H1 (cell line): ENCODE results near the gene BMX. TPM values are rescaled to one million over a fixed set of nuclear protein-coding genes. Genes with fewer than 3 reads are reported as not detected.

Experiments
- CTCF ChIA-PET: fragments of 300-600 bp; sonication (Branson Sonifier 250); formaldehyde crosslinking; loops from one replicate; lab custom pipeline; 2021; ENCODE audit not compliant: partially characterized antibody; lab: Charles Lee
- POLR2A ChIA-PET: fragments of 300-600 bp; sonication (Branson Sonifier 250); formaldehyde crosslinking; loops from one replicate; lab custom pipeline; 2021; ENCODE audit warnings: inconsistent platforms; ENCODE audit not compliant: partially characterized antibody; lab: Charles Lee
- DNase-seq, 2 experiments: peaks; one replicate each; pipeline versions ENCODE4 v3.0.0 to v3.0.0-alpha.2; 2010 to 2022; ENCODE audit warnings: low spot score in 2 of 2, low read depth in 1 of 2, mixed read lengths in 1 of 2
- FAIRE-seq: peaks from 2 replicates; lab custom pipeline; 2011; peaks lifted over from hg19 to GRCh38; lab: Jason Lieb, UNC
- H2AFZ ChIP-seq: 2 replicates; pipeline ENCODE4 v1.8.1; 2012; ENCODE audit warnings: low read length, inconsistent platforms
- H2AK5ac ChIP-seq: 2 replicates; pipeline ENCODE4 v1.6.1; 2013; ENCODE audit warnings: low read depth, low read length
- H2BK120ac ChIP-seq: replicated peaks from 2 replicates; pipeline ENCODE3; 2013; ENCODE audit warnings: low read depth, low read length, inconsistent platforms
- H2BK12ac ChIP-seq: 2 replicates; pipeline ENCODE4 v1.6.1; 2013; ENCODE audit warnings: low read depth, low read length
- H2BK15ac ChIP-seq: 2 replicates; pipeline ENCODE4 v1.6.1; 2013; ENCODE audit warnings: low read length
- H2BK20ac ChIP-seq: 2 replicates; pipeline ENCODE4 v1.6.1; 2013; ENCODE audit warnings: low read length
- H2BK5ac ChIP-seq: 2 replicates; pipeline ENCODE4 v1.6.1; 2013; ENCODE audit warnings: low read depth, low read length
- H3K14ac ChIP-seq: 2 replicates; pipeline ENCODE4 v1.6.1; 2013; ENCODE audit warnings: inconsistent platforms; ENCODE audit not compliant: insufficient read length
- H3K18ac ChIP-seq: 2 replicates; pipeline ENCODE4 v1.6.1; 2013; ENCODE audit warnings: low read length; ENCODE audit errors: extremely low read depth
- H3K23ac ChIP-seq: 2 replicates; pipeline ENCODE4 v1.6.1; 2013; ENCODE audit warnings: inconsistent platforms; ENCODE audit not compliant: insufficient read length
- H3K23me2 ChIP-seq: 2 replicates; pipeline ENCODE4 v1.6.1; 2013; ENCODE audit warnings: low read depth, low read length
- H3K27ac ChIP-seq: 2 replicates; pipeline ENCODE4 v1.6.1; 2011; ENCODE audit warnings: low read depth, low read length, inconsistent platforms
- H3K27me3 ChIP-seq, 4 experiments: replicated peaks in 1 of 4; 1 replicate in 1 of 4; 2 replicates in 3 of 4; pipeline versions ENCODE4 v1.6.1 to v1.8.1; 2011 to 2013; ENCODE audit warnings: low read length in 3 of 4, mild to moderate bottlenecking in 3 of 4, inconsistent platforms in 2 of 4, mixed read lengths in 2 of 4, moderate library complexity in 1 of 4; ENCODE audit not compliant: control insufficient read depth in 3 of 4, insufficient read depth in 3 of 4; ENCODE audit errors: extremely low read depth in 1 of 4
- H3K36me3 ChIP-seq, 4 experiments: 2 replicates each; pipeline versions ENCODE4 v1.6.1 to v1.8.1; 2011 to 2013; ENCODE audit warnings: mild to moderate bottlenecking in 4 of 4, low read length in 3 of 4, moderate library complexity in 2 of 4, control low read depth in 1 of 4, inconsistent platforms in 1 of 4; ENCODE audit not compliant: insufficient read depth in 4 of 4, control insufficient read depth in 2 of 4
- H3K4ac ChIP-seq: replicated peaks from 2 replicates; pipeline ENCODE3; 2013; ENCODE audit warnings: low read length, low read depth, mixed read lengths, inconsistent platforms; ENCODE audit not compliant: insufficient read length
- H3K4me1 ChIP-seq, 4 experiments: replicated peaks in 1 of 4; 1 replicate in 1 of 4; 2 replicates in 3 of 4; pipeline versions ENCODE4 v1.6.1 to v1.8.1; 2011 to 2013; ENCODE audit warnings: low read length in 3 of 4, inconsistent platforms in 2 of 4, mixed read lengths in 1 of 4; ENCODE audit not compliant: insufficient read depth in 4 of 4, control insufficient read depth in 3 of 4
- H3K4me2 ChIP-seq, 2 experiments: 2 replicates each; pipeline versions ENCODE4 v1.6.1 to v1.8.1; 2011 to 2013; ENCODE audit warnings: low read depth in 2 of 2, low read length in 2 of 2, control low read depth in 1 of 2, inconsistent platforms in 1 of 2, mild to moderate bottlenecking in 1 of 2; ENCODE audit not compliant: insufficient read depth in 1 of 2
- H3K4me3 ChIP-seq, 4 experiments: fragments of 200-600, 300-600 bp in 1 of 4; sonication (generic), shearing (Covaris generic), sonication (Bioruptor Twin) in 1 of 4; 2 replicates each; pipeline versions ENCODE4 v1.5.1 to v1.8.1; 2011 to 2016; ENCODE audit warnings: low read length in 4 of 4, low read depth in 3 of 4, control low read depth in 2 of 4, inconsistent platforms in 2 of 4, mild to moderate bottlenecking in 2 of 4, mixed read lengths in 1 of 4, moderate library complexity in 1 of 4; ENCODE audit not compliant: insufficient read depth in 2 of 4; ENCODE audit errors: extremely low read depth in 1 of 4
- H3K56ac ChIP-seq: replicated peaks from 2 replicates; pipeline ENCODE3; 2013; ENCODE audit warnings: low read depth, mild to moderate bottlenecking, mixed read lengths, low read length, inconsistent platforms; ENCODE audit not compliant: insufficient read length
- H3K79me1 ChIP-seq: 2 replicates; pipeline ENCODE4 v1.6.1; 2013; ENCODE audit warnings: low read depth, low read length, control low read depth
- H3K79me2 ChIP-seq, 2 experiments: 2 replicates each; pipeline versions ENCODE4 v1.6.1 to v1.8.1; 2012 to 2013; ENCODE audit warnings: low read length in 2 of 2, mild to moderate bottlenecking in 2 of 2, inconsistent platforms in 1 of 2; ENCODE audit not compliant: insufficient read depth in 2 of 2, control insufficient read depth in 1 of 2
- H3K9ac ChIP-seq, 4 experiments: replicated peaks in 1 of 4; 1 replicate in 1 of 4; 2 replicates in 3 of 4; pipeline versions ENCODE4 v1.6.1 to v1.8.1; 2011 to 2013; ENCODE audit warnings: low read depth in 3 of 4, low read length in 3 of 4, control low read depth in 2 of 4, mild to moderate bottlenecking in 2 of 4, moderate library complexity in 2 of 4, inconsistent platforms in 1 of 4; ENCODE audit errors: extremely low read depth in 1 of 4
- H3K9me3 ChIP-seq, 2 experiments: 2 replicates each; pipeline versions ENCODE4 v1.6.1 to v1.8.1; 2012 to 2013; ENCODE audit warnings: mild to moderate bottlenecking in 2 of 2, moderate library complexity in 2 of 2, control low read depth in 1 of 2, inconsistent platforms in 1 of 2, low read depth in 1 of 2, low read length in 1 of 2, mixed read lengths in 1 of 2; ENCODE audit not compliant: insufficient read depth in 2 of 2
- H4K20me1 ChIP-seq, 2 experiments: replicated peaks in 1 of 2; 2 replicates each; pipeline versions ENCODE3 to v1.8.1; 2011 to 2013; ENCODE audit warnings: inconsistent platforms in 2 of 2, low read length in 2 of 2, mild to moderate bottlenecking in 1 of 2; ENCODE audit not compliant: insufficient read depth in 2 of 2, control insufficient read depth in 1 of 2
- H4K5ac ChIP-seq: 2 replicates; pipeline ENCODE4 v1.6.1; 2013; ENCODE audit warnings: low read length, low read depth, mixed read lengths, inconsistent platforms; ENCODE audit not compliant: insufficient read length
- H4K8ac ChIP-seq: 2 replicates; pipeline ENCODE4 v1.8.0; 2013; ENCODE audit warnings: mild to moderate bottlenecking, moderate library complexity, low read length, inconsistent platforms; ENCODE audit not compliant: insufficient read depth; ENCODE audit errors: extremely low read depth
- H4K91ac ChIP-seq: replicated peaks from 2 replicates; pipeline ENCODE3; 2013; ENCODE audit warnings: low read length, mixed read lengths, inconsistent platforms; ENCODE audit not compliant: insufficient read length
- ASH2L ChIP-seq: fragments of 200-600, 300-600 bp; sonication (generic); IDR thresholded peaks from one replicate; pipeline ENCODE4 v1.7.1; 2017; ENCODE audit warnings: low read length
- BCL11A ChIP-seq, 2 experiments: IDR thresholded peaks; one replicate each; pipeline ENCODE4 v1.6.1; 2011; ENCODE audit warnings: low read depth in 2 of 2, low read length in 2 of 2, mild to moderate bottlenecking in 2 of 2
- CTCF ChIP-seq, 3 experiments: IDR thresholded peaks; 1 replicate in 2 of 3; 2 replicates in 1 of 3; pipeline versions ENCODE4 v1.5.1 to v1.6.1; 2011; ENCODE audit warnings: low read length in 3 of 3, mild to moderate bottlenecking in 3 of 3, inconsistent platforms in 2 of 3, low read depth in 1 of 3, moderate library complexity in 1 of 3; ENCODE audit not compliant: insufficient read depth in 1 of 3; ENCODE audit errors: control extremely low read depth in 1 of 3
- HDAC2 ChIP-seq, 2 experiments: fragments of 300-600 bp in 1 of 2; sonication (generic) in 1 of 2; IDR thresholded peaks; 2 replicates each; pipeline ENCODE4 v1.6.1; 2011 to 2012; ENCODE audit warnings: low read depth in 2 of 2, low read length in 2 of 2, mild to moderate bottlenecking in 2 of 2, moderate library complexity in 2 of 2, borderline replicate concordance in 1 of 2, inconsistent platforms in 1 of 2
- KDM4A ChIP-seq: IDR thresholded peaks from one replicate; pipeline ENCODE4 v1.7.1; 2012; ENCODE audit warnings: low read depth, mild to moderate bottlenecking, moderate library complexity, low read length, inconsistent platforms; ENCODE audit not compliant: severe bottlenecking
- PHF8 ChIP-seq: fragments of 200-600 bp; sonication (generic); conservative IDR thresholded peaks from 2 replicates; pipeline ENCODE4 v1.7.1; 2012; ENCODE audit warnings: low read depth, mild to moderate bottlenecking, inconsistent platforms, low read length, moderate library complexity
- RAD21 ChIP-seq, 2 experiments: IDR thresholded peaks in 1 of 2; conservative IDR thresholded peaks in 1 of 2; 2 replicates each; pipeline ENCODE4 v1.6.1; 2011; ENCODE audit warnings: low read depth in 2 of 2, low read length in 2 of 2, improper control_type of control experiment in 1 of 2, inconsistent platforms in 1 of 2, mild to moderate bottlenecking in 1 of 2, moderate library complexity in 1 of 2
- RBBP5 ChIP-seq: IDR thresholded peaks from 2 replicates; pipeline ENCODE4 v1.7.1; 2012; ENCODE audit warnings: low read depth, mild to moderate bottlenecking, inconsistent platforms, low read length, moderate library complexity, borderline replicate concordance
- RNF2 ChIP-seq: fragments of 200-900, 300-1000 bp; sonication (generic); IDR thresholded peaks from 2 replicates; pipeline ENCODE4 v1.7.1; 2016; ENCODE audit warnings: borderline replicate concordance, low read depth, mild to moderate bottlenecking, antibody characterized with exemption, low read length; ENCODE audit not compliant: poor library complexity, severe bottlenecking; ENCODE audit errors: missing control alignments
- YY1 ChIP-seq: IDR thresholded peaks from 2 replicates; pipeline ENCODE4 v1.6.1; 2011; ENCODE audit warnings: low read depth, mild to moderate bottlenecking, low read length
- WGBS, 2 experiments: shearing (Covaris generic) in 1 of 2; methylation state at CpG; one replicate each; pipeline versions ENCODE4 v1.1.6 to v1.1.7; 2013 to 2015; ENCODE audit warnings: low lambda C conversion rate in 2 of 2, mixed read lengths in 2 of 2, inconsistent platforms in 1 of 2, low coverage in 1 of 2, missing lambda C conversion rate in 1 of 2; ENCODE audit not compliant: insufficient replicate concordance in 2 of 2, insufficient coverage in 1 of 2, insufficient read length in 1 of 2; ENCODE audit errors: extremely low coverage in 1 of 2, missing lambda C conversion rate in 1 of 2; 5-methylcytosine and 5-hydroxymethylcytosine counted together
- polyA plus RNA-seq, 7 experiments: library from polyadenylated mRNA; depleted of rRNA in 3 of 7; stranded (reverse) in 5 of 7; unstranded in 2 of 7; fragments of >200 nt in 5 of 7; fragments of 200-250 nt in 2 of 7; gene quantifications; 1 replicate in 5 of 7; 2 replicates in 1 of 7; 4 replicates in 1 of 7; pipeline versions ENCODE4 v1.2.1 to v1.2.3, GENCODE V29; 2011 to 2013; ENCODE audit warnings: missing spikeins in 2 of 7, mixed read lengths in 2 of 7
- total RNA-seq: library from RNA; stranded (reverse); fragmentation: NEBNext Ultra II Directional; extraction: Animal tissue kit (Norgen Biotek cat#: 25700); gene quantifications from 2 replicates; pipeline ENCODE4 v1.2.1, GENCODE V29; 2021

The BMX gene
- total and polyA plus RNA-seq, 2 of the 8 experiments (the other 6 are each of a cell fraction or from before 2014, with no cell fraction given): not detected

GRCh38 chrX:15451913-15452312, 48.7 kb upstream of the BMX start:
- Histone ChIP-seq H2BK5ac (no peak overlapping the region), H3K4me3 (no peak overlapping the region), H3K23me2 (no peaks in the 10 kb centered on the region), H4K20me1 (no peaks in the 10 kb centered on the region), H3K79me2 (no peaks in the 10 kb centered on the region), H3K23ac (no peak overlapping the region), H3K36me3 (no peaks in the 10 kb centered on the region), H3K27me3 (no peaks in the 10 kb centered on the region), H3K56ac (no peak overlapping the region), H2BK15ac (no peak overlapping the region), H3K9ac (no peak overlapping the region), H2BK120ac (no peak overlapping the region), H3K4ac (no peak overlapping the region), H3K9me3 (no peaks in the 10 kb centered on the region), H4K5ac (no peak overlapping the region), H3K27ac (no peak overlapping the region), H3K4me1 (no peaks in the 10 kb centered on the region), H2AK5ac (no peak overlapping the region), H2AFZ (no peak overlapping the region), H3K79me1 (no peaks in the 10 kb centered on the region), H2BK20ac (no peak overlapping the region), H3K18ac (no peak overlapping the region), H3K14ac (no peak overlapping the region), H2BK12ac (no peak overlapping the region), H4K91ac (no peak overlapping the region), H3K4me2 (no peak overlapping the region), H4K8ac (no peak overlapping the region)
- POLR2A ChIA-PET: no interaction called here
- WGBS, 2 experiments: 69% methylated on average over 1 of the region's 1 CpG; no CpG with 5 or more reads in 1 of the 2 experiments
- CTCF ChIA-PET: interaction anchor here (0.6 to 2.3 kb wide), 2 partner anchors 15 to 40 kb away, joined by 3 to 7 read pairs; no protein-coding TSS in a partner anchor
- no peak for DNase-seq
- no peak for FAIRE-seq
- no peak for TF ChIP-seq ASH2L
- no peak for TF ChIP-seq KDM4A
- no peak for TF ChIP-seq RAD21 (IDR thresholded peaks at IDR 0.05 in 1 of 2, conservative IDR thresholded peaks at IDR 0.05 in 1 of 2; ENCODE audit: low read depth in 2 of 2, low read length in 2 of 2)
- no peak for TF ChIP-seq RBBP5
- TF ChIP-seq RNF2: no peak
- TF ChIP-seq PHF8: no peak
- TF ChIP-seq HDAC2 (IDR thresholded peaks at IDR 0.05; ENCODE audit: borderline replicate concordance in 1 of 2, low read depth in 2 of 2, low read length in 2 of 2): no peak
- TF ChIP-seq BCL11A (IDR thresholded peaks at IDR 0.05; ENCODE audit: low read depth in 2 of 2, low read length in 2 of 2): no peak
- no peak for TF ChIP-seq YY1
- no peak for TF ChIP-seq CTCF (IDR thresholded peaks at IDR 0.05; ENCODE audit: control extremely low read depth in 1 of 3, insufficient read depth in 1 of 3, low read depth in 1 of 3, low read length in 3 of 3)
